Heart left ventricle (tissue), 13 donors: ENCODE results near the gene GALNT2.

ENCODE experiments used
- POLR2A ChIP-seq, 2 donors: fragments of 450-650 bp; IDR thresholded peaks; one replicate each; pipeline ENCODE4 v1.6.1; 2017; ENCODE audit warnings: antibody characterized with exemption in 2 of 2, mild to moderate bottlenecking in 2 of 2, moderate library complexity in 2 of 2
- TF ChIP-seq, protein P1 (sequence below), 12 donors: fragments of 200-600 bp; sonication (generic) in 4 of 12; IDR thresholded peaks; one replicate each; pipeline versions ENCODE4 v1.5.0 to v1.8.0; 2018 to 2022; ENCODE audit warnings: antibody characterized with exemption in 12 of 12, mild to moderate bottlenecking in 5 of 12
- donor health status: ischemic (EF 13 %, LVEDD 7.1; RV severe dilation, severe dysfunction).
- donor health status: DM: no; HTN: yes; CAD: no.
- donor health status: DM: no; HTN: no; CAD: no.
- donor health status: ischemic (EF 25% LVEDD 6.9; RV normal size, moderate dysfunction).
- donor health status: ischemic (EF 25% LVEDD 5.7; RV mildly dilated, moderate dysfunction).
- donor health status: ischemic (EF 35%, LVEDD 5.7; RV mildly dilated, moderate dysfunction).
- donor health status: nonischemic (EF 11% LVEDD 7.7; RV severe dilation, severe dysfunction).
- donor health status: DM: yes; HTN: yes; CAD: no.
- donor health status: PGD.
- donor health status: ischemic (EF 29% LVEDD 5.4; RV normal size, mild dysfunction).
- donor health status: nonischemic (EF 23%, LVEDD 6.1; RV moderate dilation, normal function).

DNA sequence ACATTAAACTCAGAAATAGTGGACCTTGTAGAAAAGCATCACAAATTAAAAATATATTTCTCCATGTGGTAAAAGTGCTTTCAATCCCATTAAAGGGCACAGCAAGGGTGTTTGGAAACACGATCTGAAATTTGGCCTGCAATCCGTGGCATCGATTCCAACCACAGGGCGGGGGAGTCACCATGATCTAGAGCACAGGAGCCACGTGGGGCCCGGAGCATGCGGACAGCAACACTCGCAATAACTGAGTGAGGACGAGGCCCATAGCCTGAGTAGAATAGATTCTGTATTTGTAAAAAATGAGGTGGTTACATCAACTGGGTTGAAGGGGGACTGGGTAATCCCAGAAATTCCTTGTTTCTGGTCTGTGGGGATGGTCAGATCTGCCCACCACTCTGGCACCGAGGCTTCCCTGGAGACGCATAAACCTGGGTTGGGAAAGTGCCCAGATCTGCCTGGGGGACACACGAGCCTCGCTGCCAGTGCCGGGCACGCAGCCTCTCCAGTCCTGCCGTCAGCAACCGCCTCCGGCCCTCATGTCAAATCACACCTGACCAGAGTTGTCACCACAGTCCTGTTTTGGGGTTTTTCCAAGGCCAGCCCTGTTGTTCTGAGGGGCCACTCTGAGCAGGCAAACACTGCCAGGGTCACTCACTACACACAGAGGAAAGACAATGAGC is 254.8 kb downstream of the GALNT2 start:
- TF ChIP-seq, protein P1, sequence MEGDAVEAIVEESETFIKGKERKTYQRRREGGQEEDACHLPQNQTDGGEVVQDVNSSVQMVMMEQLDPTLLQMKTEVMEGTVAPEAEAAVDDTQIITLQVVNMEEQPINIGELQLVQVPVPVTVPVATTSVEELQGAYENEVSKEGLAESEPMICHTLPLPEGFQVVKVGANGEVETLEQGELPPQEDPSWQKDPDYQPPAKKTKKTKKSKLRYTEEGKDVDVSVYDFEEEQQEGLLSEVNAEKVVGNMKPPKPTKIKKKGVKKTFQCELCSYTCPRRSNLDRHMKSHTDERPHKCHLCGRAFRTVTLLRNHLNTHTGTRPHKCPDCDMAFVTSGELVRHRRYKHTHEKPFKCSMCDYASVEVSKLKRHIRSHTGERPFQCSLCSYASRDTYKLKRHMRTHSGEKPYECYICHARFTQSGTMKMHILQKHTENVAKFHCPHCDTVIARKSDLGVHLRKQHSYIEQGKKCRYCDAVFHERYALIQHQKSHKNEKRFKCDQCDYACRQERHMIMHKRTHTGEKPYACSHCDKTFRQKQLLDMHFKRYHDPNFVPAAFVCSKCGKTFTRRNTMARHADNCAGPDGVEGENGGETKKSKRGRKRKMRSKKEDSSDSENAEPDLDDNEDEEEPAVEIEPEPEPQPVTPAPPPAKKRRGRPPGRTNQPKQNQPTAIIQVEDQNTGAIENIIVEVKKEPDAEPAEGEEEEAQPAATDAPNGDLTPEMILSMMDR (IDR thresholded peaks at IDR 0.05), result no peak
- no peak for TF ChIP-seq POLR2A (IDR thresholded peaks at IDR 0.05)
